Right cardiac atrium (tissue), 5 donors: ENCODE measurements around the gene KRTAP10-3. TPM values are rescaled to one million over a fixed set of nuclear protein-coding genes. Genes with fewer than 3 reads are reported as not detected.
"Not testable (repeated sequence)": the region's sequence is repeated elsewhere in the genome, so short reads cannot be mapped to it uniquely, and the experiment has no call there.

Experiments
- ATAC-seq, 2 donors: fragments of 200-7000 bp; cut with Tn5 transposase; one replicate each; pipeline versions ENCODE4 v1.8.0 to v1.9.1; 2020; ENCODE audit warnings: moderate library complexity in 2 of 2, mild to moderate bottlenecking in 1 of 2
- DNase-seq, 3 donors: peaks; one replicate each; pipeline ENCODE4 v3.0.0-alpha.2; 2020
- H3K27ac ChIP-seq: one replicate; pipeline ENCODE4 v1.5.1; 2013; ENCODE audit warnings: mild to moderate bottlenecking, low read length, control low read depth, moderate library complexity
- H3K27me3 ChIP-seq: one replicate; pipeline ENCODE4 v1.6.1; 2013; ENCODE audit not compliant: control insufficient read depth, insufficient read depth
- H3K4me1 ChIP-seq: one replicate; pipeline ENCODE4 v1.6.1; 2013; ENCODE audit warnings: low read length; ENCODE audit not compliant: control insufficient read depth, insufficient read depth
- H3K4me3 ChIP-seq: one replicate; pipeline ENCODE4 v1.5.1; 2013; ENCODE audit warnings: low read length, control low read depth
- H3K9me3 ChIP-seq: one replicate; pipeline ENCODE4 v1.6.1; 2013; ENCODE audit warnings: low read length; ENCODE audit not compliant: control insufficient read depth
- whole genome bisulfite sequencing: extraction: QIAGEN DNeasy Blood & Tissue Kit; methylation state at CpG from one replicate; pipeline ENCODE4 v1.1.7; 2013; 5-methylcytosine and 5-hydroxymethylcytosine counted together
- intact Hi-C, 4 donors: fragments of 100-400 bp; cut with DNase I; formaldehyde crosslinking; loops; one replicate each; pipeline versions ENCODE4 v1.11.0 to v1.14.0; 2022 to 2023
- polyA plus RNA-seq: library from polyadenylated mRNA; stranded (reverse); fragments of 200-250 nt; gene quantifications from one replicate; pipeline ENCODE4 v1.2.3, GENCODE V29; 2013
- total RNA-seq, 4 donors: library from RNA; stranded (reverse); fragmentation: NEBNext Ultra II Directional; extraction: Animal tissue kit (Norgen Biotek cat#: 25700); gene quantifications; one replicate each; pipeline ENCODE4 v1.2.1, GENCODE V29; 2021
- donor health status: healthy with polysubstance abuse.
- donor health status: DM: no; HTN: yes; CAD: no.
- donor health status: DM: no; HTN: no; CAD: no.
- donor health status: DM: no; HTN: yes; CAD: no; lungs with severe emphysema.
- donor health status: DM: yes; HTN: yes; CAD: no.

Gene KRTAP10-3
- total and polyA plus RNA-seq, 5 donors: not detected

DNA sequence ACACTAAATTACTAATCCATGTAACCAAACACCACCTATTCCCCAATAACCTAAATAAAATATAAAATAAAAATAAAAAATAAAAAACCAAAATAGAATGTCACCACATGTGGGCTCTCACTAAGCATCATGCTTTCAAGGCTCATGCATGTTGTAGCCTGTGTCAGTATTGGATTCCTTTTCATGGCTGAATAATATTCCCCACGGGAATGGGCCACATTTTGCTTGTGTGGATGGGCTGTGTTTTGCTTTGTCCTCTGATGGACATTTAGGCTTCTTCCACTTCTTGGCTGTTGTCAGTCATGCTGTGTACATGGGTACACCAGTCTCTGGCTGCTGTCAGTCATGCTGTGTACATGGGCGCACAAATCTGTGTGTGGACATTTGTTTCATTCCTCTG is 30.5 kb upstream of the KRTAP10-3 start:
- H3K4me3 ChIP-seq: no peak overlapping the region
- no peak for ATAC-seq
- H3K9me3 ChIP-seq: no peaks in the 10 kb centered on the region
- intact Hi-C loops: no loop called here
- H3K27ac ChIP-seq: no peak overlapping the region
- 96% methylated on average over 2 of the region's 2 CpGs for WGBS
- no peak for DNase-seq
- no peaks in the 10 kb centered on the region for H3K27me3 ChIP-seq
- no peaks in the 10 kb centered on the region for H3K4me1 ChIP-seq

DNA sequence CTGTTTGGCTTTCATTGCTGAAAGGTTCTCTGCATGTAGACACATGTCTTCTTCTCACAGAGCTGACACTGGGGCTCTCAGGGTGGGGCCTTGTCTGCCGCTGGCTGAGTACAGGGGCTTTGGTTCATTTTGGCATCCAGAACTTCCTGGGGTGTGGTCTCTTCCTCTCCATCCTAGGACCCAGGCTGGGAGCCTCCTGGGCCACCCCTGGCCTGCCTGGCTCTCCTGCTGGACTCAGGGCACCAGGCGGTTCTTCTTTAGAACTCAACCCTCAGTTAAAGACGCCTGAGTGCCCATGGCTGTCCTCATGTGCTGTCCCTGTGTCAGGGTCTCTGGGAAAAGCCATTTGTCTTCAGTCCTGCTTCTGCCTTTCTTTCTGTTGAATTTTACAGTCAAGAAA is 27.3 kb upstream of the KRTAP10-3 start:
- WGBS: 79% methylated on average over 3 of the region's 3 CpGs
- no peaks in the 10 kb centered on the region for H3K27me3 ChIP-seq
- intact Hi-C loops: no loop called here
- ATAC-seq (no peak), DNase-seq (no peak)
- H3K4me1 ChIP-seq: no peaks in the 10 kb centered on the region
- no peak overlapping the region for H3K4me3 ChIP-seq
- no peak overlapping the region for H3K27ac ChIP-seq
- H3K9me3 ChIP-seq: no peaks in the 10 kb centered on the region

DNA sequence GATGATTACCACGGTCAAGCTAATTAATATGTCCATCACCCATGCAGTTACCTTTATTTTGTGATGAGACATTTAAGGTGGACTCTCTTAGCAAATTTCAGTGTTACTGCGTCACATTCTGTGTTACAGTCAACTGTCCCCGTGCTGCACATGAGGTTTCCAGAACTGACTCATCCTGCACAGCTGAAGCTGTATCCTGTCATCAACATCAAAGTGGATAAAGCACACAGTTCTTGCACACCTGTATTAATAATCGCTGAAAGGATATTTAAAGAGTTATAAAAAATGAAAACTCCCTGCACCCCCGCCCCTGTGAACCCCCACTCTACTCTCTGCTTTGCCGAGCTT is 25.2 kb upstream of the KRTAP10-3 start:
- Histone ChIP-seq H3K4me1 (no peaks in the 10 kb centered on the region), H3K9me3 (no peaks in the 10 kb centered on the region), H3K27me3 (no peaks in the 10 kb centered on the region), H3K27ac (no peak overlapping the region), H3K4me3 (no peak overlapping the region)
- intact Hi-C loops: no loop called here
- 75% methylated on average over 6 of the region's 6 CpGs for WGBS
- no peak for ATAC-seq
- DNase-seq: no peak

DNA sequence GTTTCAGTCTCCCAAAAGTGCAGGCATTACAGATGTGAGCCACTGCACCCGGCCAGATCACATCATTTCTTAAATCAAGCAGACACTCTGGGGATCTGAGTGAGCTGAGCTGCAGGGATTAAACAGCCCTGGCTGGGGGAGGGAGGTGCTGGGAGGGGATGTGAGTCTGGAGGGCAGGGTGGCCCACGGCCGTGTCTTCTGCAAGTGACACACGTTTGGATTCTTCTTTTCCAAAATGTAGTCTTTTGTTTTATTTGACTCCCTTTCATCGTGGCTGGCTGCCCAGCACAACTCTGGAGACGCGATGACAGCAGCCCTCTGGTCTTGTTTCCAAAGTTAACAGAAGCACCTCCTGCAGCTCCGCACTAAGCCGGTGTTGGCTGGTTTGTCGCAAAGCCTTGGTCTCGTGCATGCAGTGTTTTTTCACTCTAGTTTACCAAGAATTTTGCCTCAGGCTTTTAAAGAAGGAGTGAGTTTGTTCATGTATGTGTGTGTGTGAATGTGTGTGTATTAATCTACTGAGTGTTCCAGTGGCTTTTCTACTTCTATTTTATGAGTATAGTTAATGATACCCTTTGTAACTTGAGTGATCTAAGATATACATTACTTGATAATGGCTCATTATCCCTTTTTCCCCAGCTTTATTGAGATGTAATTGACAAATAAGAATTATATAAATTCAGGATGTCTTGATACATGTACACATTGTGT is 24.6 kb upstream of the KRTAP10-3 start:
- H3K4me1 ChIP-seq: no peaks in the 10 kb centered on the region
- no peak overlapping the region for H3K27ac ChIP-seq
- peak in 1 of 2 donors; percentile 38 for ATAC-seq
- WGBS: 17% methylated on average over 11 of the region's 11 CpGs
- intact Hi-C loops: no loop called here
- no peaks in the 10 kb centered on the region for H3K9me3 ChIP-seq
- no peak overlapping the region for H3K4me3 ChIP-seq
- H3K27me3 ChIP-seq: no peaks in the 10 kb centered on the region
- DNase-seq: peak in 1 of 3 donors; percentile 31

DNA sequence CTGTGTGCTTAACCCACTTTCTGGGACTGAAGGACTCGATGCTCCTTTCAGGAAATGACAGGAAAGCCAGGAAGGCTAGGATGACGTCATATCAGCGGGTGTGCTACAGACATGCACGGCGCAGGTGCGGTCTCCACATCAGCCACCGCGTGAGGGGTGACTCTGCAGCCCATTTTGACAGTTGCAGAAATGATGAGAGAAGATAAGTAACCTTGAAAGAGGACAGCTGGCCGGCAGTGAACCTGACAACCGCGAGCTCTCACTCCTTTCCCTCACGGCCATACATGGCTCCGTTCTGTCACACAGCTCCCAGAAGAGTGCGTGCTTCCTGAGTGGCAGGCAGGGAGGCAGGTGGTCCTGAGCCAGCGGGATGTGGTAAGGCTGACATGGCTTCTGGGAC is 23.5 kb upstream of the KRTAP10-3 start:
- no peak overlapping the region for H3K4me3 ChIP-seq
- H3K27ac ChIP-seq: no peak overlapping the region
- no peak for ATAC-seq
- 56% methylated on average over 15 of the region's 15 CpGs for WGBS
- no peaks in the 10 kb centered on the region for H3K9me3 ChIP-seq
- DNase-seq: no peak
- intact Hi-C loops: no loop called here
- H3K4me1 ChIP-seq: no peaks in the 10 kb centered on the region
- no peaks in the 10 kb centered on the region for H3K27me3 ChIP-seq

DNA sequence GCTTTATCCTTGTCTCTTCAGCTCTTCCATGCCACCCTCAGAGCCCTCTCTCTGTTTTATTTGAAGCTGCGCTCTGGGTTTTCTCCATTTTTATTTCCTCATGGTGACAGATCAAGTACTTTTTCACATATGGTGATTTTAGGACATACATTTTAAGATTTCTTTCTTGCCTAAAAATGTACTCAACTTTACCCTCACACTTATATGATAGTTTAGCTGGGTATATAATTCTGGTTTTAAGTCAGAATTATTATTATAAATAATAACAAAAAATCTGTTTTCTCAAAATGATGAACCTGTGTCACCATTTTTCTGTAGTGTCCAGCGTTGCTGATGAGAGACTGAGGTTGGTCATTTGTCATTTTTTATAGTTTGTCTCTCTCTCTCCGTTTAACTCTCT is 22.6 kb upstream of the KRTAP10-3 start:
- Histone ChIP-seq H3K4me1 (no peaks in the 10 kb centered on the region), H3K27me3 (no peaks in the 10 kb centered on the region), H3K9me3 (no peaks in the 10 kb centered on the region), H3K4me3 (no peak overlapping the region), H3K27ac (no peak overlapping the region)
- WGBS: 85% methylated on average over 3 of the region's 3 CpGs
- intact Hi-C loops: no loop called here
- no peak for DNase-seq
- no peak for ATAC-seq

DNA sequence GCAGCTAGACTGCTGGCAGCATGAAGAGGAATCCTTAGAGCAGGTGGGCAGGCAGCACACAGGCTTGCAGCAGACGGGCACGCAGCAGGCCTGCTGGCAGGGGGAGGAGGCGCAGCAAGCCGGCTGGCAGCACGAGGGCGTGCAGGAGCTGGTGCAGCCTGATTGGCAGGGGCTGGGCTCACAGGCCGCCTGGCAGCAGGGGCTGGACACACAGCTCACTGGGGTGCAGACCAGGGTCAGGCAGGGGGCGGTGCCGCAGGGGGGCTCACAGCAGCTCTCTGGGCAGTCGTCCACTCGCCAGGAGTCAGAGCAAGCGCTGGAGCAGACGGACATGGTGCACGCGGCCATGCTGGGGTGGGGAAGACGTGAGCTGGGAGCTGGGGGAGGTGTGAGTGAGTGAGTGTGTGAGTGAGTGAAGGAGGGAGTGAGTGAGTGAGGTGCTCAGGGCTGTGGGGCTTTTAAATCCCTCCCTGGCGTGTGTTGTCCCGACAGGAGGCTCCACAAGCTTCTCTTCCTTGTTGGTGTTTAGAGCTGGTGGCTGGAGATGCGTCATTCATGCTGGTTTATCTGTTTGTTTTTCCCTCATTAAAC is 21.7 kb upstream of the KRTAP10-3 start, which contains the start of gene KRTAP10-5:
Gene KRTAP10-5, minus strand, starts transcription at position 374 of the 591 bp plus-strand sequence. Its CDS starts 26 bp downstream, at position 348.
- intact Hi-C loops, H3K4me1 ChIP-seq, H3K27ac ChIP-seq, H3K27me3 ChIP-seq, ATAC-seq, H3K4me3 ChIP-seq, H3K9me3 ChIP-seq: not testable (repeated sequence)
- DNase-seq: peak in 1 of 3 donors; percentile 46
- WGBS: 39% methylated on average over 19 of the region's 19 CpGs

DNA sequence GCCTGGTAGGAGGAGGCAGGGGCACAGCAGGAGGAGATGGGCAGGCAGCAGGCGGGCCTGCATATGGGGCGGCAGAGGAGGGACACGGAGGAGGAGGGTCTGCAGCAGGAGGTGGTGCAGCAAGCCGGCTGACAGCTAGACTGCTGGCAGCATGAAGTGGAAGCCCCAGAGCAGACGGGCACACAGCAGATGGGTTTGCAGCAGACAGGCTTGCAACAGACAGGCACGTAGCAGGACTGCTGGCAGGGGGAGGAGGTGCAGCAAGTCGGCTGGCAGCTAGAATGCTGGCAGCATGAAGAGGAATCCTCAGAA is 21.2 kb upstream of the KRTAP10-3 start:
- H3K27ac ChIP-seq: no peak overlapping the region
- H3K4me1 ChIP-seq: no peaks in the 10 kb centered on the region
- H3K9me3 ChIP-seq: no peaks in the 10 kb centered on the region
- H3K27me3 ChIP-seq: no peaks in the 10 kb centered on the region
- DNase-seq: peak in 1 of 3 donors; percentile 30
- intact Hi-C loops: no loop called here
- H3K4me3 ChIP-seq: no peak overlapping the region
- WGBS: 66% methylated on average over 7 of the region's 7 CpGs
- no peak for ATAC-seq

DNA sequence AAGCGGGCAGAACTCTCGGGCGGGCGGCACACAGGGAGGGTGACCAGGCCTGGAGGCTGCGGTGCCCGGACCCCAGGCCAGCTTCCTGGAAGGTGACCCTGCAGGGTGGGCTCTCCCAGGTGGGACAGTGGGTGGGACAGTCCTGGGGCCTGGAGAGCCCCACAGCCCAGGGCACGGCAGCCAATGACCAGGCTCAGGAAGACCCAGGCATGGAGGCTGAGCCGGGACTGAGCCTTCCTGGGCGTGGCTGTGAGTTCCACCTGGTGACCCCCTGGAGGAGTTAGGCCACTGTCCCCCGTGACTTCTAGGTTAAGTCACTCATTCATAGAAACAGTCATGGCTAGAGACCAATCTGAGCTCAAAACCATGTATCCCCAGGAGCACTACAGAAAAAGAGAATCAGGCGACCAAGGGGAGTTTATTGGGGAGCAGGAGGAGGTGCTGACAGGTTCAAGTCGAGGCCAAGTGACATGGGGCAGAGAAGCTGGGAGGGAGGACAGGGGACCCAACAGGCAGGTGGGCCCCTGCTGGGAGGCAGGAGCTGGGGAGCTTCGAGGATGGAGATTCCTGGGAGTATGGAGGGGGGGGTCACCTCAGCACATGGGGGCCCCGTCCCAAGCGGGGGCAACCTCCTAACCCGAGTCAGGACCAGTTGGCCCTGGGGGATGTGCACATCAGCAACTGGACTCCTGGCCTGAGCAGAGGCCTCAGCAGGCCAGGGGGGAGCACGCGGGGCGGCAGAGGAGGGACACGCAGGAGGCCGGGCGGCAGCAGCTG is 20.6 kb upstream of the KRTAP10-3 start:
- ATAC-seq (no peak), DNase-seq (no peak)
- intact Hi-C loops: no loop called here
- 75% methylated on average over 22 of the region's 22 CpGs for WGBS
- no peak overlapping the region for H3K27ac ChIP-seq
- H3K4me1 ChIP-seq: no peaks in the 10 kb centered on the region
- H3K27me3 ChIP-seq: no peaks in the 10 kb centered on the region
- H3K9me3 ChIP-seq: no peaks in the 10 kb centered on the region
- H3K4me3 ChIP-seq: no peak overlapping the region

DNA sequence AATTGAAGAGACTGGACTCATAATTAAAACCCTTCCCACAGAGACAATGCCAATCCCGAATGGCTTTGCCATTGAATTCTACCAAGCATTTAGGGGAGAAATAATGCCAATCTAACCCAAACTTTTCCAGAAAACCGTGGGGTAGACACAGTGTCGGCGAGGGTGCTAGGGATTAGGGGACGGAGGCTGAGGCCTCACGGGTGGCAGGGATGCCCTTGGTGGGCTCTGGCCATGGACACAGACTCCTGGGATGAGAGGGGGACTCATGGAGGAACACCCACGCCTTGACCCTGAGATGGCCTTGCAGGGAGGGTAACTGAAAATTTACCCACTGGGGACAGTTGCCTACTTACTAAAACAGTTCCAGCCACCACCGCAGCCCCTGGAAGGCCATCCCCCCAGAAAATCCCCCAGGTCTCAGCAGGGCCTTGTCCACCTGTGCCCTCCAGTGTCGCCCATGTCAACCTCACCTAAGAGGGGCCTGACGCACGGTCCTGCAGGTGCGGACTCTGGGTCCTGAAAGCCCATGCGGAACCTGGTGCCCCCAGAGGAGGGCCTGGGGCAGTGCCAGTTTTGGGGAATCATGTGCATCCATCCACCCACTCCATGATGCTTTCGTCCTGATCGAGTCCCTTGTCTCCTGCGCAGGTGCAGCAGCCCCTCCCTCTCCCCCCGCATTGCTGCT is 19.9 kb upstream of the KRTAP10-3 start:
- no peaks in the 10 kb centered on the region for H3K4me1 ChIP-seq
- H3K27me3 ChIP-seq: no peaks in the 10 kb centered on the region
- H3K4me3 ChIP-seq: no peak overlapping the region
- ATAC-seq (no peak), DNase-seq (peak in 1 of 3 donors; percentile 23)
- 91% methylated on average over 17 of the region's 17 CpGs for WGBS
- H3K9me3 ChIP-seq: no peaks in the 10 kb centered on the region
- intact Hi-C loops: no loop called here
- no peak overlapping the region for H3K27ac ChIP-seq

DNA sequence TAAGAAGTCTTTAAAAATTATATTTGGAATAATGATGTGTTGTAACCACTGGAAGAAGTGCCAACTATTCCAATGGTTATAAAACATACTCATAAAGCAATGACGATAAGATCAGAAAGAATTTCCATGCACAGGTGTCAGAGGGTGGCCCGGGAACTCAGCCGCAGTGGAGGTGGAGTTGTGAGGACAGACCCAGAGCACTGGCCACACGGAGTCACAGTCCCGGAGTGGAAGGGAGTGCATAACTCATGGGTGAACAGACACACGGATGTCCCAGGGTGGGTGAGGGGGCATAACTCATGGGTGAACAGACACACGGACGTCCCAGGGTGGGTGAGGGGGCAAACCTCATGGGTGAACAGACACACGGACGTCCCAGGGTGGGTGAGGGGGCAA is 17.4 kb upstream of the KRTAP10-3 start:
- H3K27me3 ChIP-seq: no peaks in the 10 kb centered on the region
- WGBS: 88% methylated on average over 10 of the region's 10 CpGs
- intact Hi-C loops: no loop called here
- no peak overlapping the region for H3K27ac ChIP-seq
- ATAC-seq (no peak), DNase-seq (peak in 1 of 3 donors; percentile 33)
- H3K9me3 ChIP-seq: no peaks in the 10 kb centered on the region
- H3K4me3 ChIP-seq: no peak overlapping the region
- no peaks in the 10 kb centered on the region for H3K4me1 ChIP-seq
